A673 (cell line): ENCODE results near the gene CSPG4.

ENCODE experiments used
- EZH2 ChIP-seq: fragments of 200-600 bp; sonication (generic); IDR thresholded peaks from 2 replicates; pipeline ENCODE4 v1.6.1; 2017; ENCODE audit warnings: borderline replicate concordance, low read depth, mild to moderate bottlenecking, mixed read lengths, antibody characterized with exemption, low read length; ENCODE audit not compliant: poor library complexity, severe bottlenecking
- TF ChIP-seq, protein P1 (sequence below): fragments of 300-800, 200-600 bp; sonication (generic); conservative IDR thresholded peaks from 2 replicates; pipeline ENCODE4 v1.5.1; 2017; ENCODE audit warnings: low read depth, mild to moderate bottlenecking, antibody characterized with exemption, low read length, moderate library complexity, mixed read lengths

DNA sequence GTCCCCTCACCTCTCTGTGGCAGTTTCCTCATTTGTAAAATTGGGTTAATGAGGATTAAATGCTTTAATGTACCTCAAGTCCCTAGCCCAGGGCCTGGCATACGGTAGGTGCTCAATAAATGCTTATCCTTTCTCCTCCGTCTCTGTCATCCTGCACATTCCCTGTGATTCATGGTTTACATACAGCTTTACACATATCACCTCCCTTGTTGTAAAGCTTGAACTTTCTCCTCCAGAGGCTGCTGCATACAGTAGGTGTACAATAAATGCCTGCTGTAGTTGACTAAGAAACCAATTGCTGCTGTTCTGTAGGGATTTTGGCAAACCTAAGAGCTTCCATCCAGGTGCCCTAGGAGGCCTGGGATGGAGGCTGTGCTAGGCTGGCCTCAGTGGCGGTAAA, 1.5 kb upstream of the CSPG4 start:
- TF ChIP-seq, protein P1, sequence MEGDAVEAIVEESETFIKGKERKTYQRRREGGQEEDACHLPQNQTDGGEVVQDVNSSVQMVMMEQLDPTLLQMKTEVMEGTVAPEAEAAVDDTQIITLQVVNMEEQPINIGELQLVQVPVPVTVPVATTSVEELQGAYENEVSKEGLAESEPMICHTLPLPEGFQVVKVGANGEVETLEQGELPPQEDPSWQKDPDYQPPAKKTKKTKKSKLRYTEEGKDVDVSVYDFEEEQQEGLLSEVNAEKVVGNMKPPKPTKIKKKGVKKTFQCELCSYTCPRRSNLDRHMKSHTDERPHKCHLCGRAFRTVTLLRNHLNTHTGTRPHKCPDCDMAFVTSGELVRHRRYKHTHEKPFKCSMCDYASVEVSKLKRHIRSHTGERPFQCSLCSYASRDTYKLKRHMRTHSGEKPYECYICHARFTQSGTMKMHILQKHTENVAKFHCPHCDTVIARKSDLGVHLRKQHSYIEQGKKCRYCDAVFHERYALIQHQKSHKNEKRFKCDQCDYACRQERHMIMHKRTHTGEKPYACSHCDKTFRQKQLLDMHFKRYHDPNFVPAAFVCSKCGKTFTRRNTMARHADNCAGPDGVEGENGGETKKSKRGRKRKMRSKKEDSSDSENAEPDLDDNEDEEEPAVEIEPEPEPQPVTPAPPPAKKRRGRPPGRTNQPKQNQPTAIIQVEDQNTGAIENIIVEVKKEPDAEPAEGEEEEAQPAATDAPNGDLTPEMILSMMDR = no peak
- no peak for TF ChIP-seq EZH2
